Astrocyte (in vitro differentiated cells and primary cell): ENCODE data around the gene TSEN2.

Source experiments
- CTCF ChIP-seq: IDR thresholded peaks from 2 replicates; pipeline ENCODE4 v1.5.1; 2011; ENCODE audit warnings: low read depth, mild to moderate bottlenecking, inconsistent platforms, low read length, moderate library complexity; ENCODE audit not compliant: insufficient read depth
- EZH2 ChIP-seq: IDR thresholded peaks from 2 replicates; pipeline ENCODE4 v1.6.1; 2012; ENCODE audit warnings: mild to moderate bottlenecking, low read length, inconsistent platforms; ENCODE audit not compliant: insufficient read depth

DNA sequence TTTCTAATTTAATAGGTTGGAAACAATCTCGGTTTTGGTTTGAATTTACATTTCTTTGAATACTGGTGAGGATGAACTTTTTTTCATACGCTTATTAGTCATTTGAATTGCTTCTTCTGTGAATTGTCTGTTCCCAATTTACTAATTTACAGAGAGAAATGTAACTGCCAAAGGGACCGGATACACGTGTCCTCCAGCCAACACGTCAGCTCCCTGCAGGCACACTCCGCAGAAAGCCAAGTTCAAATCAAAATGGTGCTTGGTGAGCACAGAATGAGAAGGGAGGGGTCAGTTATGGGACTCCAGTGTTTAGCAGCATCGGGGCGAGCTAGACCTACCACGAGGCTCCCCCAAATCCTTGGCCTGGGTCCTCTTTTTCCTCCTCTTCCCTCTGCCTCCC, 10.8 kb upstream of the TSEN2 start:
- TF ChIP-seq CTCF = no peak
- TF ChIP-seq EZH2 = no peak
